LHCN-M2 (cell line): ENCODE measurements around the gene MRGPRD. TPM values are rescaled to one million over a fixed set of nuclear protein-coding genes. Genes with fewer than 3 reads are reported as not detected.

ENCODE experiments used
- DNase-seq: peaks from one replicate; pipeline ENCODE4 v3.0.0-alpha.2; 2012; ENCODE audit warnings: low read depth
- polyA plus RNA-seq: library from polyadenylated mRNA; unstranded; fragments of >200 nt; gene quantifications from one replicate; pipeline ENCODE4 v1.2.1, GENCODE V29; 2012; ENCODE audit warnings: missing spikeins
- total RNA-seq: library from RNA; depleted of rRNA; stranded (reverse); fragments of >200 nt; gene quantifications from 2 replicates; pipeline ENCODE4 v1.2.3, GENCODE V29; 2014; rRNA removed

MRGPRD gene
- not detected in 2 replicates for total RNA-seq
- polyA plus RNA-seq = not detected

GRCh38 chr11:68980776-68981065 is at the start of gene MRGPRD:
Gene MRGPRD, minus strand, starts transcription at chr11:68980986. Its CDS starts 0 bp downstream, at chr11:68980986.
- DNase-seq = no peak

- no peak for DNase-seq
Measured at GRCh38 chr11:69030301-69030700, 49.5 kb upstream of the MRGPRD start.

- DNase-seq = no peak
Measured at GRCh38 chr11:69027704-69028372, 47.1 kb upstream of the MRGPRD start.

GRCh38 chr11:69024509-69024908 is 43.7 kb upstream of the MRGPRD start:
- no peak for DNase-seq

GRCh38 chr11:69022260-69022659 is 41.5 kb upstream of the MRGPRD start:
- no peak for DNase-seq

- DNase-seq = no peak
Measured at GRCh38 chr11:69018924-69019323, 38.1 kb upstream of the MRGPRD start.

- DNase-seq = no peak
Measured at GRCh38 chr11:69017951-69018350, 37.2 kb upstream of the MRGPRD start.

GRCh38 chr11:69014898-69015549 is 34.2 kb upstream of the MRGPRD start:
- no peak for DNase-seq

GRCh38 chr11:69014084-69014851 is 33.5 kb upstream of the MRGPRD start:
- no peak for DNase-seq

GRCh38 chr11:69013009-69013951 is 32.5 kb upstream of the MRGPRD start, which contains the start of gene MRGPRF:
Gene MRGPRF, minus strand, starts transcription at chr11:69013246. Its CDS starts 3,345 bp downstream, at chr11:69009901.
- peak; percentile 49 for DNase-seq

GRCh38 chr11:69012092-69013008 is 31.6 kb upstream of the MRGPRD start:
- no peak for DNase-seq

GRCh38 chr11:69011624-69012091 is 30.9 kb upstream of the MRGPRD start:
- DNase-seq = no peak

- DNase-seq = peak; percentile 65
Measured at GRCh38 chr11:69010964-69011623, 30.3 kb upstream of the MRGPRD start.

- no peak for DNase-seq
Measured at GRCh38 chr11:69010361-69010891, 29.6 kb upstream of the MRGPRD start.

GRCh38 chr11:69009441-69010211 is 28.8 kb upstream of the MRGPRD start:
- DNase-seq = no peak

- peak; percentile 89 for DNase-seq
Measured at GRCh38 chr11:69008737-69009440, 28.1 kb upstream of the MRGPRD start.

GRCh38 chr11:69007975-69008381 is 27.2 kb upstream of the MRGPRD start:
- no peak for DNase-seq

- no peak for DNase-seq
Measured at GRCh38 chr11:69006816-69007215, 26.0 kb upstream of the MRGPRD start.
